NCI-H1092 treated with DMSO at 0.1 percent for 48 hours (cell line): ENCODE results near the gene OR6K6.

Experiments used
- DNase-seq: peaks from one replicate; lab custom pipeline; 2025; lab: John Stamatoyannopoulos, UW

Gene OR6K6

GRCh38 chr1:158754420-158754819 is at the start of gene OR6K6:
Gene OR6K6 (plus strand): TSS chr1:158754720. CDS start chr1:158754888, 168 bp downstream.
- DNase-seq = no peak

- no peak for DNase-seq
Observed at GRCh38 chr1:158706096-158706495, 48.4 kb upstream of the OR6K6 start.

- DNase-seq = no peak
Observed at GRCh38 chr1:158711098-158711497, 43.4 kb upstream of the OR6K6 start.

- no peak for DNase-seq
Observed at GRCh38 chr1:158714754-158715153, 39.8 kb upstream of the OR6K6 start.

GRCh38 chr1:158716335-158716734 is 38.2 kb upstream of the OR6K6 start:
- no peak for DNase-seq

- DNase-seq = no peak
Observed at GRCh38 chr1:158717344-158717743, 37.2 kb upstream of the OR6K6 start.

GRCh38 chr1:158719664-158720063 is 34.9 kb upstream of the OR6K6 start:
- no peak for DNase-seq

- DNase-seq = no peak
Observed at GRCh38 chr1:158720620-158721019, 33.9 kb upstream of the OR6K6 start, which contains the start of gene OR6K3. Gene OR6K3 (minus strand): TSS chr1:158720720. CDS start chr1:158718115, 2,605 bp downstream.

GRCh38 chr1:158724442-158724841 is 30.1 kb upstream of the OR6K6 start:
- no peak for DNase-seq

- DNase-seq = no peak
Observed at GRCh38 chr1:158728510-158729225, 25.9 kb upstream of the OR6K6 start.

GRCh38 chr1:158730453-158730852 is 24.1 kb upstream of the OR6K6 start:
- DNase-seq = no peak

- DNase-seq = no peak
Observed at GRCh38 chr1:158731707-158732106, 22.8 kb upstream of the OR6K6 start.

- no peak for DNase-seq
Observed at GRCh38 chr1:158732524-158732923, 22.0 kb upstream of the OR6K6 start.

- no peak for DNase-seq
Observed at GRCh38 chr1:158735848-158736247, 18.7 kb upstream of the OR6K6 start.

- DNase-seq = no peak
Observed at GRCh38 chr1:158752155-158752712, 2.3 kb upstream of the OR6K6 start.

- no peak for DNase-seq
Observed at GRCh38 chr1:158771950-158772866, 17.7 kb downstream of the OR6K6 start, which contains the start of gene OR6N1. Gene OR6N1 (minus strand): TSS chr1:158772195. CDS start chr1:158766682, 5,513 bp downstream.

- DNase-seq = no peak
Observed at GRCh38 chr1:158781104-158781503, 26.6 kb downstream of the OR6K6 start, which contains the start of gene OR6N2. Gene OR6N2 (minus strand): TSS chr1:158781204. CDS start chr1:158777635, 3,569 bp downstream.

GRCh38 chr1:158793604-158794003 is 39.1 kb downstream of the OR6K6 start:
- DNase-seq = no peak

- no peak for DNase-seq
Observed at GRCh38 chr1:158794247-158794646, 39.7 kb downstream of the OR6K6 start.

GRCh38 chr1:158798531-158798930 is 44.0 kb downstream of the OR6K6 start:
- no peak for DNase-seq

- DNase-seq = no peak
Observed at GRCh38 chr1:158799689-158800088, 45.2 kb downstream of the OR6K6 start.

GRCh38 chr1:158800526-158800925 is 46.0 kb downstream of the OR6K6 start:
- DNase-seq = no peak
